Measurements from ENCODE around the gene NLGN1.

Gene NLGN1

DNA sequence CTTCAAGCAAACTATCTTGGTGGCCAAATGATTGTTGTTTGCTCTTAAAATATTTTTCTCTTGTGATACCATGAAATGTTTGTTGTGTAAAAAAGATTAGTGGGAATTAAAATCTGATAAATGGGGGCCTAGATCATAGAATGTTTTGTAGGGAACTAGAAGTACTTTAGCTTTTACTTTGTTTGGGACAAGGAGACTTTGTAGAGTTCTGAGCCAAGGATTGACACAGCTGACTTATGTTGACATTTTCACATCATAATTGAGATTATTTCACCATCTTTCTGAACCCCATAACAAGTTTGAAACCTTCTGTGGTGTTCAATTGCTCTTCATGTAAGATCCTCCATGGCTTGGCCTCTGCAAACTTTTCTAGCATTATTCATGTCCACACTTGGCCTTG lies 235.4 kb downstream of the NLGN1 start:
- DNase-seq (ENCODE audit: low read depth, low spot score), result no peak

DNA sequence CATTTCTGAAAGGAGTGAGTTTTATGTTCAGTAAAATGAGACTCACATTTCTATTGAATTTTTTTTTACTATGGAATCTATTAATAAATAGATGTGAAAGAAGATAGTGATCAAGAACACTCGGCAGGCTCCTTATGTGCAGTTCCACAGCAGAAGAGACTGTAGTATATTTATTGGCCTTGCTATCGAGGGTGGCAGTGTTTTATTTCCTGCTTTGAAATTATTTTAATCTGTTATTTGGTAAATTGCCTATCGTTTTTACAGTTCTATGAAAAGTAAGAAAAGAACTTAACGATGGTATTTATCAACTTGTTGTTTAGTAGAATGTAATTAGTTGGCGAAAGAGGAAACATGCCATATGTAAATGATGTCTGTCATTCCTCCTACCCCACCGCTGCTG lies 238.3 kb downstream of the NLGN1 start:
- DNase-seq (ENCODE audit: low read depth, low spot score), result no peak

DNA sequence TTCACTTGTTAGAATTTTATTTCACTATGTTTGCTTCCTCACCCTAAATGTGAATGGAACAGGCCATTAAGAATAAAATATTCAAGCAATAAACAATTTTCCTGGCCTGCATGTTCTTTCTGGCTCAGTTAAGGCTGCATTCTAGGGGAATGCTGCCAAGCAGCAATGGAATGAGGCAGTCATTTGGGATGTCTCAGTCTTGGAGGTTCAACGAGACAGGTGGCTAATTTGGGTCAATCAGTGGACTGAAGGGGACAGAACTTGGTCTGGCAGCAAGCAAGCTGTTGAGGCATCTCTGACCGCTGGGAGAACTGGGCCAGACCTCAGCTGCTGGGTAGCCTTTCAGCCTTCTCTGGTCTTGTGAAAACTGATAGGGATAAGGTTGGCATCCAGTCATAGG lies 241.6 kb downstream of the NLGN1 start:
- no peak for DNase-seq (ENCODE audit: low read depth, low spot score)

DNA sequence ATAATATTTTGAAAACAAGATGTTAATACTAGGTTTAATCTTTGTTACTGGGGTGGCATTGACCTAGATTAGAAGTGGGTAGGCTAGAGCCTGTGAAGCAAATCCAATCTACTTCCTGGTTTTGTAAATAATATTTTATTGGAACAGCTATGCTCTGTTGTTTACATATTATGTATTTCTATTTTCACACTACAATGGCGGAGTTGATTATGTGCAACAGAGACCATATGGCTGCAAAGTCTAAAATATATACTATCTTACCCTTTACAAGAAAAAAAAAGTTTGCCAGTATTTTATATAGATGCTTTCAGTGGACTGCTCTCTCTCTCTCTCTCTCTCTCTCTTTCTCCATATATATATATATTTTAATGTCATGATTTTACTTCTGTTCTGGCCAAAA lies 244.2 kb downstream of the NLGN1 start:
- no peak for DNase-seq (ENCODE audit: low read depth, low spot score)

DNA sequence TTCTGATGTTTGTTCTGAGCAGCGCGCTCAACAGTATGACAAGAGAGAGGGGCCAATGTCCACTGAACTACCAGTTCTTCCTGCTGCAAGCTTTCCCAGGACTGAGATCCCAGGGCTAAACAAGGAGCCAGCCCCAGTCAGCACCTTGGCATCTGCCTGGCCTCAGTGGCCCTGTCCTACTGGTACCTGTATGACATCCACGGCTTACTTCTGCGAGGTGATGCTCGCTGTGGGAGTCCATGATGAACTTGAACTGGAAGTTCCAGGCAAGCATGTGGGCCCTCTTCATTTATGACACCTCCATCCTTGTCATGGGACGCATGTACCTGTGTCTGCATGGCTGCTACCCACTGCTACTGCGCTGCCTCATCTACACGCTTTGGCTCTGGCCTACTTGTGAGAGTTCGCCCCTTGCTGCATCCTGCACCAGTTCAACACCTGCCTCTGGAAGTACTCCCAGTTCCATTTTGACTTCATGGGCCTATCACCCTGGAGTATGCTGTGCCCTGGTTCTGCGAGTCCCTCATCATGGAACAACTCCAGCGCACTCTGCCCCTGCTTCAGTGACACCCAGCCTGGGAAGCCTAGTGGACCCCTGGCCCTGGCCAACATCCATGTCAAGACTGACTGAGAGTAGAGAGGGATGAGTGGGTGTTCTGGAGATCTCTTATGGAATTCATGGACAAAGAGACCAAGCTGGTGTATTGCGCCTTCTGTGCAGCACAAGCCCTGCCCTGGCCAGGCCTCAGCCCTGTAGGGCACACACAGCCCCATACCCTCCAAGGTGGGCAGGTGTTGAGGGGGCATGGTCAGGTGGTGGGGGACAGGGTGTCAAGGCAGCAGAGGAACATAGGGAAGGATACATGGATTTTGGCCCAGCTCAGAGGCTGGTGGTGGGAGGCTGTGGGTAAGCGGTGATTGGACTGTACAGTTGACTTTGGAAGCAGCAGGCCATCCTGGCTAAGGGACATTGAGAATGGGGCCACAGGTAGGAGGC lies 246.8 kb downstream of the NLGN1 start:
- DNase-seq (ENCODE audit: low read depth, low spot score), result no peak

DNA sequence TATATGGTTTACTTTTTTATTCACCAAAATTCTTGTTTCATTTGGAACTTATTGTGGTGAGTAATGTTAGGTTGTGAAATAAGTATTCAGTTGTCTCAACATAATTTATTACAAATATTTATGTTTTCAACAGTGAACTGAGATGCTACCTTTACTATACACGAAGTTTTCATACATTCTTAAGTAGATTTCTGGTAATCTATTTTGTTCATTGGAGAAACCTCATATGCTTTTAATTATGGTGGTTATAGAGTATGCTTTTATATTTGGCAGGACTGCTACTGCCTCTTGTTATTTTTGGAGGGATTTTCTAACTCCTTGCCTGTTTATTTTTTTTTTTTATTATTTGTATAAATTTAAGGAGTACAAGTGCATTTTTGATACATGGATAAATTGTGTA lies 253.1 kb downstream of the NLGN1 start:
- no peak for DNase-seq (ENCODE audit: low read depth, low spot score)

DNA sequence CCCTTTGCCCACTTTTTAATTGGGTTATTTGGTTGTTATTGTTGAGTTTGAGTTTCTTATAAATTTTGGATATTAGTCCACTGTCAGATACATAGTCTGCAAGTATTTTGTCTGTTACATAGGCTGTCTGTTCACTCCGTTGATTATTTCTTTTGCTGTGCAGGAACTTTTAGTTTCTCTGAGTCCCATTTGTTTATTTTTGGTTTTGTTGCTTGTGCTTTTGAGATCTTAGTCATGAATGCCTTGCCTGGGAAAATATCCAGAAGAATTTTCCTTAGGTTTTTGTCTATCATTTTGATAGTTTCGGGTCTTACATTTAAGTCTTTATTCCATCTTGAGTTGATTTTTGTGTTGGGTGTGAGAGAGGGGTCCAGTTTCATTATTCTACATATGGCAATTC lies 254.5 kb downstream of the NLGN1 start:
- no peak for DNase-seq (ENCODE audit: low read depth, low spot score)

DNA sequence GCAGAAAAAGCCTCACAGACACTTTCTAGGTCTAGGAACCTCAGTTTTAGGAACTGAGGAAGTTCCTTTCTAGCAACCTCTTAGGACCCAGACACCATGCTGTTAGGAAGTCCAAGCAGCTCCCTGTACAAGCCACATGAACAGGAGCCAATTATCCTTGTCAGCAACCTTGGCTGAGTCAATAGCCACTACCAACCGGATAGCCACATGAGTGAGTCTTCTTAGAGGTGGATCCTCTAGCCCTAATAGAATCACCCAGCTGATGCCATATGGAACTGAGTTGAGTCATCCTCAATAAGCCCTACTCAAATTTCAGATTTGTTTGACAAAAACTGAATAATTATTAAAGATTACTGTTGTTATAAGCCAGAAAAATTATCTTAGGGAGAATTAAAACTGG lies 256.2 kb downstream of the NLGN1 start:
- no peak for DNase-seq (ENCODE audit: low read depth, low spot score)

DNA sequence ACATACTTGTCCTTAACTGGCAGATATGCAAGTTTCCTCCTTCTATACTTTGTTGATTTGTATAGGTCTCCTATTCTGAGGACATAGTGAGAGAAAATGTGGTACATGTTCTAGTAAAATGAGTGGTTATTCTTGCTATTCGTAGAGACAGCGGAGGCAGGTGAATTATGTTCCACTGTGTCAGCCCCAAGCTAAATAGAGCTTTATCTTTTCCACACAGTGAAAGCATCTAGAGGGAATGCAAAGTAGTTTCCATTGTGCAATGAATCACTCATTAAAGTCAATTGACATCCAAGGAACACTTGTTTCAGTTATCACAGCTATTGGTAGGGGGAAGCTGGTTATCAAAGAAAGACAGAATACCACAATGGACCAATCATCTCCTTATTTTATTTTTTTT lies 262.4 kb downstream of the NLGN1 start:
- DNase-seq (ENCODE audit: low read depth, low spot score), result no peak

DNA sequence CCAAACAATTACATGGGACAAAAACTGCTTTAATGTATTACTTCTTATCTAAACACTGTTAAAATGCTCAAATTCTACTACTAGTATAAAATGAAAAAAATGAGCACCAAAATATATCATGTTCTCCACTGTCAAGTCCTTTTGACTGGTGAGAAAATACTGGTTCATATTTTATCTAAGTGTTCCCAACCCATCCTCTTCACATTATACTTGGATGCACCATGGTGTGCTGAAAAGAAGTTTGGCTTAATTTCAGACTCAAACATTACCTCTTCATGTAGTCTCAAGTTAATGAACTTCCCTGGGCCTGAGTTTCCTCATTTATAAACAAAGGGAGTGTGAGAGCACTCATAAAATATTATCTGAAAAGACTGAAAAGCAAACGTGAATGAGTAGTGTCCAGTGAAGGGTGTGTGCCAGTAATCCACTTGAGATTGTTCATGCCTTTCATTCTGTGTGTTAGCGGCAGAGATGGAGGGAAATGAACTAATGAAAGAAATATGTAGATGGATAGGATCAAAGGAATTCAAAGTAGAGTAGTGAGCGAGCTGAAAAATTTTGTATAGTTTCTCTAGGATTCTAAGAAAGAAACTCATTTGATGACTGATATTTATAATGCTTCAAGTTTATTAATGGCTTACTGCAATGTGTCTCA lies 263.2 kb downstream of the NLGN1 start:
- DNase-seq (ENCODE audit: low read depth, low spot score), result no peak

DNA sequence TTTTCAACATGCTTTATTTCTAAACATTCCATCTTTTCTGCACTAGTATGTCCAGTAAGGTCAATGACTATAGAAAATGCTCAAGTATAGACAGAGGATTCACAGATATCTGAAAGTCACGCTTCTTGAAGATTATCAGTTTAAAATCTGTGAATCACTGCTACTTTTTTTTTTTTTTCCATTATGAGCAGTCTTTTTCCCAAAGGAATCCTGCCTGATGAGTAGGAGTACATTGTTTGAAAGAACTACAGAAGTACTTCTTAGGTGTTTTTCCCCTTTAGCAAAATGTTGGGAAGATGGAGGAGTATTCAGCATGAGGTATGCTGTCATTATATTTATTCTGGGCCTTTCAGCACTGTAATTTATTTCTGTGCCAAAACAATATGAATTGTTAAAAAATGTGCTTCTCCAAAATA lies 266.2 kb downstream of the NLGN1 start:
- no peak for DNase-seq (ENCODE audit: low read depth, low spot score)

DNA sequence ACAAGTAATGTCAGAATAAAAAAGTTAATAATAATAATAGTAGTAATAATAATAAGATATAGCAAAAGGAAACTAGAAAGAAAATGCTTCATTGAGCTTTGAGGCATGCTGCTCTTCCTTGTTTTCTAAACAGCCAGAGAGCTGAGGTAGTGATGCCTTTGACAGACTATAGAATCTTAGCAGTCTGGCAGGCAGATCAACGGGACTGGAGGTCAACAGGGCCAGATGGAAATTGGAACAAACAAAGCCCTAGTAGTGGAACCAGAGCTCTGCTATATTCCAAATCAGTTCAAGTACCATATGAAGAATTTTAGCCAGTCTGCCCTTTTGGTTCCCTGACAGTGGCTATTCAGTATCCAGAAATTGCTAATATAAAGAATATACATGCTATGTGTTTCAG lies 278.6 kb downstream of the NLGN1 start:
- no peak for DNase-seq (ENCODE audit: low read depth, low spot score)

DNA sequence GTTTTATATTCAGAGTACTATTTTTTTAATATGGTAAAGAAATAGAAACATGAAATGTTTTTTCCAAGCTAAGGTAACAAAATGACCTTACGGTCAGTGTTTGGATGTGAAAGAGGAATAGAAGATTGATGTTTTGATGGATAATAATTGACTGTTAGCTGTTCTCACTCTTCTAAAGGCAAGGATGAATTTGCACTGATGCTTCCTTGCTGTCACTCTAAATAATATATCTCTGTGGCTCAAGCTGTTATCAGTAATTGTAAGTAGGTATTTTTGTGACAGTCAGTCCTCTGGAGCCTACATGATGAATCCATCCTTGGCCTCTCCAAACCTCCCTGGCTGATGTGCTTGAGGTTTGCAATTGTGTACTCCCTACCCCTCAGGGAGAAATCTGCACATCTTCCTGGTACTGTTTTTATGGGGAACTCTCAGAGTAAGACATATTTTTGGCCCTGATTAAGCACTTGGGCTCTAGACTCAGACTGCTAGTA lies 283.7 kb downstream of the NLGN1 start:
- DNase-seq (ENCODE audit: low read depth, low spot score), result no peak

DNA sequence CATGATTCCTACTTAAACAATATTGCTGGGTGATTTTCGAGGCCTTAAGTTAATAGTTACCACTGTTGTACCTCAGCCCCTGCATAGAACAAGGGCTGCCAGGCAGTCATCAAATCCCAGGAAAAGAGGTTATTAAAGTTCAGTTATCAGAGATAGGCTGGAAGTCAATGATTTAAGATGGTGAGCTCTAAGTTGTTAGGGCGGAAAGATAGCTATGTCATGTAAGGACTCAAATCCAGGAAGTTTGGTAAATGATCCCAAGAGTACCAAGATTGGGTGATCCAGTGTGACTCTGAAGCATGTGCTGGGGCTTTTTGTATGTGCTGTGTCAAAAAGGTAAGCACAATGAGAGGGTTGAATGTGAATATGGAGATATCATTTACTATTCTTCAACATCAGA lies 287.9 kb downstream of the NLGN1 start:
- DNase-seq (ENCODE audit: low read depth, low spot score), result no peak

DNA sequence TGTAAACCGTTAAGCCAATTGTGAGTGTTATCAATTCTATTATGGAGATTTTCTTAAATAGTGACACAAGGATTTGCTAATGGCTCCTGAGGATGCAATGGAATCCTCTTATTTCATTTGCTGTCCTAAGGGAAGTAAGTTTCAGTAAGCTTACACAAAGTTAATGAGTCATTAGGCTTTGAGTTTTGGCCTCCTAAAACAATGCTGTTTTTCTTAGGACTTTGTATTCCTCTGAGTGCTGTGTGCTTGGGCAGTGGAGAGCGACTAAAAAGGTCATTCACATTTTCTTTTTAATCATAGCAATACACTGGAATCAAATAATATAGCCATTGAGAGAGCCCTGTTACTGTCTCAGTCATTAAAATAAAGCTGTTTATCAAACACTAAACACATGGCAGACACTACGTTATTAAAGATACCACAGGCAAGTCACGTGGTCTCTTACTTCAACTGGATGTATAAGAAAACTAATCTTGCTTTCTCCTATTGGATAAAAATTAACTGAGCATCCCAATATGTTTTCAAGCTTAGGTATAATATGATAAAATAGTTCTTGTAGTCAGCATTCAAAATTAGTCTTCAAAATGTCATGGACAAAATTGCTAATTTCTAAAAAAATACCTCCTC lies 290.8 kb downstream of the NLGN1 start:
- no peak for DNase-seq (ENCODE audit: low read depth, low spot score)

DNA sequence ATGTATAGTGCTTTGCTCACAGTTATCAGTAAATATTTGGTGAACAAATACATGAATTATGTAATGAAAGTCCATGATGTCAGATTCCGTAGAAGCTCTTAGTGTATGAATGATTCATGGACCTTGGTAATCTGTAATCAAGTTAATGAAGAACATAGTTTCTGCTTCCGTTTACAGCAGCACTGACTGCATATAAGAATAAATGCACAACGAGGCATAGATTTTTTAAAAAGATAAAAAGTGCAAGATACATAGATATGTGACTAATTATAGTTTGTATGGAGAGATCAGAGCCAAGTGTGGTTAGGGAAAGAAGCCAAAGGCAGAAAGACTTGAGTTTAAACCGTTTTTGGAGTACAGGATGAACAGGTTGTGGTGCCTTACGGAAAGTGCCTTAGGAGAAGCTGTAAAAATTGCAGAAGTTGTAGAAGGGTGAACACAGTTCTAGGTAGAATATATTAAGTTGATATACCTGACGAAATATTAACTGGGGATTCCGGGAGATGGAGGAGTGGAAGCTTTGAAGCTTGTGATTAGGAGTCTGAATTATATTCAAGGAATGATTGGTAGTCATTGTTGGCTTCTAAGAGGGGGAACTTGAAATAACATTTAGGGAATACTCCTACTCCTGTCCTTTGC lies 293.1 kb downstream of the NLGN1 start:
- no peak for DNase-seq (ENCODE audit: low read depth, low spot score)

DNA sequence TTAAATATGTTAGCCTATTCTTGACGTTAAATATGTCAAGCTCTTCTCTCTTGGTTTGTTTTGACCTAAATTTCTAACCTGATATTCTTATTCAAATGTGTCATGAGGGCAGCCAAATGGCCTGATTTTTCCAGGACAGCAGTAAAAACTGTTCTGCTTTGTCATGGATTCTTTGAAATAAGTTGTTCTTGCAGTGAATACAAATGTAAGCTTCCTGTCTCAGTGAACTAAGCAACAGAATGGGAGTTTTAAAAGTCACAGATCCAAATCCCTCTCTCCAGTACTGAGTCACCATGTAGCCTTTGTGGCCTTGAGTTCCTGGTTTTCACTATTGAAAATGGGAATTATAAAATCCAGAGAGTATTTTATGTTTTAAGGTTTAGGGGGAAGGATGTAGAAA lies 301.8 kb downstream of the NLGN1 start:
- DNase-seq (ENCODE audit: low read depth, low spot score), result no peak

DNA sequence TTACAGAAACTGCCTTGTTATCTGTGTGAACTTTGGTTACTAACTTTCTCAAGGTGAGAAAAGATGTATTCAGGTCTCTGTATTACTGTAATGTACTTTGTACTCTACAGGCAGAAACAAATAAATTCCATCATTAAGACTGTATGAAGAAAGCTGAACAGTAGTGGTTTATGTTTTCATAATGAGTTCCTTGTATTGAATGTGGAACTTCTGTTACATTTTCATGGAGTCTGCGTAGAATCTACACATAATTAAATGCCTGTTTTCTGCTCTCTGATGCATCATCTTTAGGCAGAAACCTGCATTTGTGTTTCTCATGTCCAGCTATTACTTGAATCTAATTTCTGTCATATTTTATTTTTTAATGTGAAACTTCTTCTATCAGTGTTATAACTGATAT lies 302.8 kb downstream of the NLGN1 start:
- DNase-seq (ENCODE audit: low read depth, low spot score), result no peak

DNA sequence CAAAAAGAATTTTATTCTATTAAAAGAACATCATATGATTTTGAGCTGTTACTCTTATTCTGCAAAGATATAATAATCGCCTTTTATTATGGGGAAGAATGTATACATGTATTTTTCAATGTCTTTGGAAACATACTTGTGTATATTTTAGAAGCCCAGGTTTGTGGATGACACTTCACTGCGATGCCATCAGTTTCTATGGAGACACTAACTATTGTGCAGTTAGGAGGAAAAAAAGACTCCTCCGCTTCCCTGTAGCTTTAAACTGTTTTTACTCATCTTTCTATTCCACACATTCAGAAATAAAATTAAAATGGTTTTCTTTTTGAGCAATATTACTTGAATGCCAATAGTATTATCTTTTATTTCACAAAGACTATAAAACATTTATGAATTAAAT lies 305.0 kb downstream of the NLGN1 start:
- DNase-seq (ENCODE audit: low read depth, low spot score), result no peak

DNA sequence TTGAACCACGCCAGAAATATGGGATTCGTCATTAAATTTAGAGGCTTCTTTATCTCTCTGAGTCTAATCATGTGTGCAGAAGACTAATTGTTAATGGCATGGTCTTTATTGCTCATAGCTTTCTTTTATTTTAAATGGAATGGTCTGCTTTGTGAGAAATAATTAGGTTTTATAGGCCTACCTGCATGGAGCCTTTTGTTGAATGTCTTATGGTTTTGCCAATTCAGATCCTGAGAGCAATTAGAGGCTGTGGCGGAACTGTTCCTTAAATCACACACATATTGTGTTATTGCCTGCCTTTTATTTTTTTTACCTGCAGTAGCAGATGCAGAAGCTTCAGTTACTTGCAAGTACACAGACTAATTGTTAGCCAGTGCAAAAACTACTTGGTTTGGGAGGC lies 306.2 kb downstream of the NLGN1 start:
- no peak for DNase-seq (ENCODE audit: low read depth, low spot score)

DNA sequence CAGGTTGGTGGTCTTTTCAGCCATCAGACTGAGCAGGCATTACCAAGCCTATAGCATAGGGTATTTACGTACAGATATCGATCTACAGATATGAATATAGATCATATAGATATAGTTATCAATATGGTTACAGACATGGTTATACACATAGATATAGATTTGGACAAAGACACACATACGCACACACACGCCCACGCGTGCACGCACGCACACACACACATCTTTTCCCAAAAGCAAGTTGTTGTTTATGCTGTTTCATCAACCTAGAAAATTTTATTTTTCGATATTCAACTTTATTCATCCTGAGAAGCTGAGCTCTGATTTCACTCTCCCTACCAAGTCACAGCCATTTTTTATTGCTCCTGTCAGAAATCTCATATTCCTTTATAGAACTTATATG lies 309.1 kb downstream of the NLGN1 start:
- DNase-seq (ENCODE audit: low read depth, low spot score), result no peak

DNA sequence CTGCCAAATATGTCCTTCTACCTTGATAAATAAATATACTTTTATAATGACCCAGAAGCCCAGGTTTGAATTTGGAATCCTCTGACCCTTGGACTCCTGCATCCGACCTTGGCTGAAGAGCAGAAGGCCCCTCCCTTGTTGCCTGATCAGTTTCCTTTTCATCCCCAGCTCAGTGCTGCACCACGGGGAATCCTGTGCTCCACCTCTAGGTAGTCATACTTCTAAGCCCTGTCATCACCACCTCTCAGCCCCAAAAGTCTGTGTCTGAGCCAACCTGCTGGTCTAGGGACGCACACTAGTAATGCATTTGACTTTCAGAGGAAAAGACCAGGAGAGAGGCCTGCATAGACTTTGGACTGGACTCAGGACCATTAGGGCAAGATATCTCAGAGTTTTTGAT lies 310.6 kb downstream of the NLGN1 start:
- DNase-seq (ENCODE audit: low read depth, low spot score), result no peak

All from smooth muscle cell of the brain vasculature (primary cell).